DMS53 (cell line): ENCODE data around the gene SLC34A1.
A peak's percentile ranks its signal among the peaks of the same experiment; 100 is the strongest.
"Not testable (repeated sequence)": the region's sequence is repeated elsewhere in the genome, so short reads cannot be mapped to it uniquely, and the experiment has no call there.

Experiments used
- DNase-seq: peaks from one replicate; lab custom pipeline; 2025; lab: John Stamatoyannopoulos, UW

The SLC34A1 gene

GRCh38 chr5:177410575-177410974, 26.3 kb downstream of the SLC34A1 start:
- no peak for DNase-seq

DNA sequence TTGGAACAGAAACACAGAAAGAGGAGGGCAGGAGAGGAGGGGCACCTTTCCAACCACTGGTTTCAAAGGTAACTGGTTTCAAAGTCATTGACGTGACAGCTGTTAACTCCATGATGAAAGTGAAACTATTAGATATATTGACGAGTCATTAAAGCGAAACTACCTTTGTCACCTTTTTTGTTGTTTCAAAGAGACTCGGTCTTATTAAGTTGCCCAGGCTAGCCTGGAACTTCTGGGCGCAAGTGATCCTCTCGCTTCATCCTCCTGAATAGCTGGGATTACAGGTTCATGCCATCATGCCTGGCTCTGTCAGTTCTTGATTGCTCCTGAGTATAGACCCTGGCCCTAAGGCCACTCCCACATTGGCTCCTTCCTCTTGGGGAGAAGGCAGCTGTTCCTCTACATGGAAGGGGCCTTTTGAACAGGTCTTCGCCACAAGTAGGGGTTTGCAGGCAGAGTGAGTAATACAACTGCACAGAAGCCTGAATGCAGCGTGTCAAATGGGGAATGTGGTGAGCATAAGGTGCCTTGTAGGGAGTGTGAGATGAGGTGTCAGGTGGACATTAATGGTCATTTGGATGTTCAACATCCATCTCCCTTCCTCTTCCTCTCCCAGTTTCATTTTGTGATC, 28.5 kb downstream of the SLC34A1 start:
- DNase-seq, result no peak

DNA sequence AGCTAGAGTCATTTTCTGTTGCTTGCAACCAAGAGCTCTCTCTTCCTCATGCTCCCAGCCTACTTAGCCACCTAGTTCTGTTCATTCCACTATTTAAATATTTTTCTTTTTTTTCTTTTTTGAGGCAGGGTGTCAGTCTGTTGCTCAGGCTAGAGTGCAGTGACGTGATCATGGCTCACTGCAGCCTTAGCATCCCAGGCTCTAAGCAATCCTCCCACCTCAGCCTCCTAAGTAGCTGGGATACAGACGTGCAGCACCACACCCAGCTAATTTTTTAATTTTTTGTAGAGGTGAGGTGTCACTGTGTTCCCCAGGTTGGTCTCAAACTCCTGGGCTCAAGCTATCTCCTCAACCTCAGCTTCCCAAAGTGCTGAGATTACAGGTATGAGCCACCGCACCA, 30.2 kb downstream of the SLC34A1 start:
- DNase-seq, result no peak

- DNase-seq, result not testable (repeated sequence)
Observed at GRCh38 chr5:177417081-177417480, 32.8 kb downstream of the SLC34A1 start.

GRCh38 chr5:177419046-177419445, 34.8 kb downstream of the SLC34A1 start:
- no peak for DNase-seq

DNA sequence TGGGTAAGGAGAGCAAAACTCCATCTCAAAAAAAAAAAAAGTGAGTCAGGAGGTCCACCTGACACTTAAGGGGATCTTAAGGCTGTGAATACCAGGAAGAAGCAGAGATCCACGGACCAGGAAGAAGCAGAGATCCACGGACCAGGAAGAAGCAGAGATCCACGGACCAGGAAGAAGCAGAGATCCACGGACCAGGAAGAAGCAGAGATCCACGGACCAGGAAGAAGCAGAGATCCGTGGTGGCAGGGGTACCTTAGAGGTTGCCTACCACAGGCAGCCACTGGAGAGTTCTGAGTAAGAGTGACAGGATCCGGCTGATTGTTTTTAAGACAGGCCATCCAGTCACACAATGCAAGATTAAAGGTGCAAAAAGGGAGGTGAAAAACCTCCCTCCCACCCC, 36.2 kb downstream of the SLC34A1 start:
- DNase-seq, result not testable (repeated sequence)

GRCh38 chr5:177421062-177421798, 37.0 kb downstream of the SLC34A1 start:
- no peak for DNase-seq

GRCh38 chr5:177423671-177424070, 39.4 kb downstream of the SLC34A1 start:
- no peak for DNase-seq

DNA sequence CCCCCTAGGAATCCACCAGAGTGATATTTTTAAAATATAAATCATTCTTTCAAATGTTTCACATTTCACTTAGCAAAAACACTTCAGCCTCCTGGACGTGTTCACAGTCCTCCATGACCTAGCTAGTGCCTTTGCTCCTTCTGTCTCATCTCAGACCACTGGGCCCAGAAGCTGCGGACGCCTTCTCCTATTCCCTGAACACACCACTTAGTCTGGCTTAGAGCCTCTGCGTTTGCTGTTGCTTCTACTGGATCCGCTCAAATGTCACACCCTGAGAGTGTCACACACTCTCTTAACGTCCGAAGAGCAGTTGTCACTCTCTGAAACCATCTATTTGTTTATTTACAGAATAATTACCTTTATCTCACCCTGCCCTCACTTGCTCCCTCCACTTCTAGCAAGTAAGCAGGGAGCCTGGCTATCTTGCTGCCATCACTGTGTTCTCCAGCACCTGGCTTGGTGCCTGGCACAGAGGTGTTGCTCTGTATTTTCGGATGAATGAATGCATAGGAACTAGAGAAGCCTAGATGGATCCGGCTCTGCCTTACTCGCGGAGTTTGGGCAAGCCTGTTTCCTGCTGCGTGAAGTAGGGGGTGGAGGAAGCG, 41.1 kb downstream of the SLC34A1 start:
- DNase-seq, result no peak

GRCh38 chr5:177425801-177426565, 41.7 kb downstream of the SLC34A1 start:
- DNase-seq, result peak; percentile 100

DNA sequence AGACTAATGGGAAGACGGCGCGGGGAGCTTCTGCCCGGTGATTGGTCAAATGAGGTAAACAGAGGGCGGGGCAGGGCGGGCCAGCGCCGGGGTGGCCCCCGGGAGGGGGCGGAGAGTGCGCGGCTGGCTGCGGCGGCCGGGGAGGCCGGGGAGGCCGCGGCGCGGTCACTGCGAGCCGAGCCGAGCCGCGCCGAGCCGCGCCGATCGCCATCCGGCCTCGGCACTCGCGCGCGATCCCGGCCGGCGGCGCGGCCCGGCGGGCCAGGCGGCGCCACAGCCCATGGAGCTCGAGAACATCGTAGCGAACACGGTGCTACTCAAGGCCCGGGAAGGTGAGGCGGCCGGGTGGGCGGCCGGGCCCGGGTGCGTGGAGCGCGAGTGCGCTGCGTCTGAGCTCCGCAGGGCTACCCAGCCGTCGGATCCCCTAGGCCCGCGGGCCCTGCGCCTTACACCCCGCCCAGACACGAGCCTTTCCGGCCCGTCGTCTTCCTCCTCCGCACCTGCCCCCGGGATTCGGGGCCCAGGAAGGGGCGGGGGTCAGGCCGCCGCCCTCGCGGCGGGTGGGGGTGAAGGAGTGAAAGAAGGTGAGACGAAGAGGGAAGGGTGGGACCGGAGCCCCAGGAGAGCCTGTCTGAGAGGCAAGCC, 42.5 kb downstream of the SLC34A1 start, which contains the start of gene GRK6:
GRK6 (plus strand) TSS at position 111 of the 645 bp plus-strand sequence; CDS start at position 281, 170 bp downstream.
- peak; percentile 82 for DNase-seq

DNA sequence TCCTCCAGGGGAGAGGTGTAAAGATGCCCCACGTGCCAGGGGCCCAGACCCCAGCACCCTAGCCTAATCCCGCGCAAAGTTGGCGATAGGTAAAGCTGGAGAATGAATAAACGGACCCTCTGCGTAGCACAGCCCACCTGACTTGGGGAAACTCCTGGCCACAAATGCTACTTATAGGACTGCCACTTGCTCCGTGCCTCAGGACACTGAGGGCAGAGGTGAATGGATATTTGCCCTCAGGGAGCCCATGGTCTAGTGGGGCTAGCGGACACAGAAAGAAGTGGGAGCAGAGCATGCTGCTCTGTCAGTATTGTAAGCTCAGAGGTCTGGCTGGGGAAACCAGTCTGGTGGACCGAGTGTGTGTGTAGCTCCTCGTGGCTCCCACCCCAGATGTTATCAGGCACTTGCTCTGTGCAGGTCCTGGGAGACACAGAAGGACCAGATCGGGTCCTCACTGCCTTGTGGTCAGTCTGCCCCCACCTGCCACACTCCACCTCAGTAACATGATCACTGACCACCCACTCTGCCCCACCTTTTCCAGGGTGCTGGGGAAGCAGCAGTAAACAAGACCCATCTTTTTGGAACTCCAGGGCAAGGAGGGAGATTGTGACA, 43.1 kb downstream of the SLC34A1 start:
- peak; percentile 65 for DNase-seq

- no peak for DNase-seq
Observed at GRCh38 chr5:177427919-177428573, 43.8 kb downstream of the SLC34A1 start.

DNA sequence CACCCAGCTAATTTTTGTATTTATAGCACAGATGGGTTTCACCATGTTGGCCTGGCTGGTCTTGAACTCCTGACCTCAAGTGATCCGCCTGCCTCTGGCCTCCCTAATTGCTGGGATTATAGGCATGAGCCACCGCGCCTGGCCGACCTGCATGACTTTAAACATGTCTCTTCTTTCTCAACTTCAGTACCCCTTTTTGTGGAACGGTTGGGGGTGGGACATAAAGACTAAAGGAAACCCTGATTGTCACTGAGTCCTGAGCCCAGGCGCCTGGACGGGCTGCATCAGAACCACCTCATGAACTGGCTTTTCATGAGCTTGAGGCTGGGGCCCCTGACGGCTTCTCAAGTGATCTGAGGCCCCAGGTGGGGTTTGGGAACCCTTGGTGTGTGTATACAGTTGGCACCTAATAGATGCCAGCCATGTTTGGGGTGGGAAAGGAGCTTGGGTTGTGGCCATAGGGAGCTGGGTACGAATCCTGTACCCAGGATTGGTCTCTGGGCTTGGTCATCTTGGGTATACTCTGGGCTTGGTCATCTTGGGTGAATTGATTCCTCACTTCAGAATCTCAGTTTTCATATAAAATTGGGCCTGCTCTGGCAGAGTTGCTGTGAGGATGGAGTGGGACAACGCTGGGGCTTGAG, 44.5 kb downstream of the SLC34A1 start:
- no peak for DNase-seq

DNA sequence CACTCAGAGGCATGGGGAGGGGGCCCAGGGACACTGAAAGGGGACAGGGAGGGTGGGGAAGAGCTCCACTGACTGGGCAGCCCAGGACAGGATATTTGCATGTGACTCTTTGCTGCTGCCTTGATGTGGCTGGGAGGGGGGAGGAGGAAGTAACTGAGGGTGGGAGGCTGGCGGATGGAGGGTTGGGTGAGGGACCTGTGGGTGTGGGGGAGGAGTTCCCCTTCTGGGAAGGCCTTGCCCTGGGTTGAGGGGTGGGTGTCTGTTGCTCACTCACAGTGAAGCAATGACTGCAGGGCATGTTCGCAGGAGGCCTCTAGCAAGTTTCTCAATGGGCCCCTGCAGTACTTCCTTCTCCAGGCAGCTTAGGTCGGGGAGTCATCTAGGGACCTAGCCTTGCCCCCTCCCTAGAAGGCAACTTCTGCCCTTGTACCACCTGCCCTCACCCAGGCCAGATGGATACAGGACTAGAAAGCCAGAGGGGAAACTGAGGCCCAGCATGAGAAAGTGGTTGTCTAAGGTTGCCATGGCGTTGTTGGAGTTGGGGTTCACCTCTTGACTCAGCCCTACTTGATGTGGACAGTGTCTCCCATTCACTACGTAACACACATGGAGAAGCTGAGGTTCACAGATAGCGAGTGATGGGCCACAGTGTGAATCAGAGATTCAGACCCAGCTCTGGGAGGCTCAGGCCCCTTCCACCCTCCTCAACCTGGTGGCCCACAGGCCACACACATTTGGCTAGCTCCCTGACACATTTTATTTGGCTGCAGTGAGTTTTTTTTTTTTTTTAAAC, 45.2 kb downstream of the SLC34A1 start:
- DNase-seq, result no peak

GRCh38 chr5:177430140-177430951, 46.1 kb downstream of the SLC34A1 start:
- DNase-seq, result no peak

- DNase-seq, result no peak
Observed at GRCh38 chr5:177430972-177431316, 46.7 kb downstream of the SLC34A1 start.

DNA sequence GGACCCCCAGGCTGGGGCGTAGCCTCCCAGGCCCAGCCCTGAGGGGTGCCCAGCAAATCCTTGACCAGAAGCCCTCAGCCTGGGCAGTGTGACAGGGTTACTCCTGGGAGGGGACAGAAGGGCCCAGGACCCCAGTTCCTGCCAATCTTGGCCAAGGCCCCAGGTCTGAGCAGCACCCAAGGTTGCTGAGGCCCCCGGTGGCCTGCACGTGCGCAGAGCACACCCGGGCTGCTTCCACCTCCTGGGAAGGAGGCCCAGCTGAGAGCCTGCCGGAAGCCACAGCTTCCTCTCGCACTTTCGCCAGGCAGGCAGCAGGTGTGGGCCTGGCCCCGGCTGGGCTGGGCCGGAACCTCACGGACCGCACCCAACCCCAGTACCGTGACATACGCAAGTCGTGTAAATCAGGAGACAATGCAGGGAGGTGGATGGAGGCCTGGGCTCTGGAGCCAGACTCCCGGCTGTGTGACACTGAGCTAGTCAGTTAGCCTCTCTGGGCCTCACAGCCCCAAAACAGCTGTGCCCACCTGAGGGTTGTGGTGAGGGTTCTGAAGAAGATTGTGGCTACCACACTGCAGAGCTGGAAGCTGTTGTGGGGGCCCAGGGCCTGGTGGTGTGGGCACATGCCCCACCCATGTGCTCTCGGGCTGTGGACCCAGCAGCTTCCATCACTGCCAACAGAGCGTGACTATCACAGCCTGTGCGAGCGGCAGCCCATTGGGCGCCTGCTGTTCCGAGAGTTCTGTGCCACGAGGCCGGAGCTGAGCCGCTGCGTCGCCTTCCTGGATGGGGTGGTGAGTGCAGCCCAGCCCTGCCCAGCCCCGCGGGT, 47.3 kb downstream of the SLC34A1 start:
- DNase-seq, result no peak
